HepG2 (cell line): ENCODE results near the gene FAT1. TPM values are rescaled to one million over a fixed set of nuclear protein-coding genes. Genes with fewer than 3 reads are reported as not detected.
A peak's percentile ranks its signal among the peaks of the same experiment; 100 is the strongest.

ENCODE experiments used
- AKNA ChIP-seq: sonication (generic); formaldehyde crosslinking; IDR thresholded peaks from 2 replicates; pipeline ENCODE4 v1.4.0; 2020; ENCODE audit warnings: missing genetic modification reagents, borderline replicate concordance
- BRCA1 ChIP-seq: sonication (generic); formaldehyde crosslinking; IDR thresholded peaks from 2 replicates; pipeline ENCODE4 v1.4.0; 2020; ENCODE audit warnings: missing genetic modification reagents
- CBFB ChIP-seq: sonication (generic); formaldehyde crosslinking; IDR thresholded peaks from 2 replicates; pipeline ENCODE4 v1.4.0; 2020; ENCODE audit warnings: missing genetic modification reagents
- CREM ChIP-seq, 2 experiments: sonication (generic) in 1 of 2; formaldehyde crosslinking in 1 of 2; IDR thresholded peaks; 2 replicates each; pipeline versions ENCODE4 v1.4.0 to v1.6.1; 2016 to 2020; ENCODE audit warnings: antibody characterized with exemption in 1 of 2, mild to moderate bottlenecking in 1 of 2, missing genetic modification reagents in 1 of 2
- EP300 ChIP-seq, 3 experiments: sonication (generic) in 1 of 3; formaldehyde crosslinking in 1 of 3; IDR thresholded peaks; 2 replicates each; pipeline versions ENCODE4 v1.5.1 to v1.6.1; 2011 to 2020; ENCODE audit warnings: low read depth in 2 of 3, low read length in 2 of 3, borderline replicate concordance in 1 of 3, improper control_type of control experiment in 1 of 3, mild to moderate bottlenecking in 1 of 3, missing genetic modification reagents in 1 of 3, moderate library complexity in 1 of 3
- FUBP1 ChIP-seq: sonication (generic); formaldehyde crosslinking; IDR thresholded peaks from 2 replicates; pipeline ENCODE4 v1.5.1; 2020; ENCODE audit warnings: missing genetic modification reagents, mild to moderate bottlenecking, borderline replicate concordance
- GPBP1L1 ChIP-seq: sonication (generic); formaldehyde crosslinking; IDR thresholded peaks from 2 replicates; pipeline ENCODE4 v1.5.0; 2020; ENCODE audit warnings: mild to moderate bottlenecking, missing genetic modification reagents
- KDM1A ChIP-seq: IDR thresholded peaks from 2 replicates; pipeline ENCODE4 v1.6.1; 2016; ENCODE audit warnings: missing compliant biosample characterization
- KDM5B ChIP-seq: sonication (generic); formaldehyde crosslinking; IDR thresholded peaks from 2 replicates; pipeline ENCODE4 v1.4.0; 2020; ENCODE audit warnings: missing genetic modification reagents, mild to moderate bottlenecking, borderline replicate concordance
- MEF2D ChIP-seq: sonication (generic); formaldehyde crosslinking; IDR thresholded peaks from 2 replicates; pipeline ENCODE4 v1.5.1; 2020; ENCODE audit warnings: mild to moderate bottlenecking, missing genetic modification reagents
- MEIS2 ChIP-seq: sonication (generic); formaldehyde crosslinking; IDR thresholded peaks from 2 replicates; pipeline ENCODE4 v1.9.0; 2021; ENCODE audit warnings: mild to moderate bottlenecking, missing genetic modification reagents
- PRPF4 ChIP-seq: fragments of 200-400 bp; formaldehyde crosslinking; IDR thresholded peaks from 2 replicates; pipeline ENCODE4 v1.6.1; 2016; ENCODE audit warnings: low read length, low read depth; ENCODE audit not compliant: poor library complexity, severe bottlenecking
- RBM39 ChIP-seq: fragments of 200-400 bp; formaldehyde crosslinking; IDR thresholded peaks from one replicate; pipeline ENCODE4 v1.6.1; 2018; ENCODE audit warnings: antibody characterized with exemption, mild to moderate bottlenecking, low read depth, low read length; ENCODE audit not compliant: poor library complexity, severe bottlenecking
- SMC3 ChIP-seq: IDR thresholded peaks from 2 replicates; pipeline ENCODE4 v1.6.1; 2011; ENCODE audit warnings: low read length, improper control_type of control experiment
- ZNF276 ChIP-seq: sonication (generic); formaldehyde crosslinking; IDR thresholded peaks from 2 replicates; pipeline ENCODE4 v1.4.0; 2020; ENCODE audit warnings: mild to moderate bottlenecking, low read depth, missing genetic modification reagents
- ZNF296 ChIP-seq: sonication (generic); formaldehyde crosslinking; conservative IDR thresholded peaks from 2 replicates; pipeline ENCODE4 v1.5.0; 2020; ENCODE audit warnings: mild to moderate bottlenecking, missing genetic modification reagents
- ZNF563 ChIP-seq: sonication (generic); formaldehyde crosslinking; IDR thresholded peaks from 2 replicates; pipeline ENCODE4 v1.8.0; 2022; ENCODE audit warnings: mild to moderate bottlenecking, moderate library complexity, missing genetic modification reagents
- polyA plus RNA-seq, 8 experiments: library from polyadenylated mRNA; depleted of rRNA in 3 of 8; stranded (reverse) in 7 of 8; unstranded in 1 of 8; fragments of >200 nt; fragmentation: Illumina TruSeq in 4 of 8; extraction: Trizol in 4 of 8; gene quantifications; 2 replicates each; pipeline versions ENCODE4 v1.2.1 to v1.2.3, GENCODE V29; 2011 to 2016; ENCODE audit warnings: low read depth in 4 of 8, missing spikeins in 1 of 8, mixed read lengths in 1 of 8; ENCODE audit not compliant: insufficient read depth in 1 of 8
- total RNA-seq, 5 experiments: library from RNA; depleted of rRNA; stranded (reverse); fragments of >200 nt; fragmentation: Illumina TruSeq; extraction: Trizol; gene quantifications; 2 replicates each; pipeline ENCODE4 v1.2.3, GENCODE V29; 2016; ENCODE audit warnings: low read depth in 1 of 5

FAT1 gene
- total and polyA plus RNA-seq, 2 of the 13 experiments (the other 11 are each of a cell fraction or from before 2014, with no cell fraction given) = 185 to 216 TPM

GRCh38 chr4:186726426-186727168 is 2.9 kb upstream of the FAT1 start (continued):
- no peak; the same call in 1 of the 2 replicates for TF ChIP-seq AKNA
- no peak for TF ChIP-seq GPBP1L1 (CRISPR knock-in tag)
- TF ChIP-seq ZNF563 (CRISPR knock-in tag) = peak; percentile 63; the same call in 1 of the 2 replicates
- peak; percentile 63 for TF ChIP-seq RBM39
- peak; percentile 85 for TF ChIP-seq PRPF4
- peak; percentile 46; the same call in 1 of the 2 replicates for TF ChIP-seq KDM5B (CRISPR knock-in tag)
- TF ChIP-seq MEF2D (CRISPR knock-in tag) = no peak; the same call in 1 of the 2 replicates
- TF ChIP-seq CBFB (CRISPR knock-in tag) = peak; percentile 44; the same call in 1 of the 2 replicates
- TF ChIP-seq CREM (IDR thresholded peaks at IDR 0.05) = peak; percentile 65
- peak; percentile 59 for TF ChIP-seq CREM (CRISPR knock-in tag; IDR thresholded peaks at IDR 0.05)
- TF ChIP-seq FUBP1 = no peak
- 0 out of 2 replicates have a peak, but pooled peaks have one; percentile 21 for TF ChIP-seq MEIS2 (CRISPR knock-in tag)
- peak; percentile 85; the same call in 1 of the 2 replicates for TF ChIP-seq ZNF276 (CRISPR knock-in tag)
- TF ChIP-seq EP300 (IDR thresholded peaks at IDR 0.05; ENCODE audit: low read depth in 2 of 2, low read length in 2 of 2) = peak in 1 of 2 experiments; percentile 50; a peak in 1 of 4 replicates
- TF ChIP-seq EP300 (CRISPR knock-in tag; IDR thresholded peaks at IDR 0.05; ENCODE audit: borderline replicate concordance) = no peak; the same call in 1 of the 2 replicates
- TF ChIP-seq KDM1A (CRISPR knock-in tag) = no peak
- no peak for TF ChIP-seq BRCA1 (CRISPR knock-in tag)
- no peak for TF ChIP-seq ZNF296 (CRISPR knock-in tag)
- no peak for TF ChIP-seq SMC3
